Prostate gland (tissue), 2 donors: ENCODE results near the gene COPS7A. TPM values are rescaled to one million over a fixed set of nuclear protein-coding genes. Genes with fewer than 3 reads are reported as not detected.
A peak's percentile ranks its signal among the peaks of the same experiment; 100 is the strongest.

Source experiments
- DNase-seq: peaks from one replicate; pipeline ENCODE4 v3.0.0-alpha.2; 2019; ENCODE audit warnings: low spot score
- H3K27ac ChIP-seq, 2 donors: fragments of 200-600 bp; sonication (generic); 2 replicates each; pipeline ENCODE4 v1.5.1; 2017 to 2019
- H3K27me3 ChIP-seq: fragments of 200-600 bp; sonication (generic); replicated peaks from 2 replicates; pipeline ENCODE4 v1.5.1; 2019; ENCODE audit not compliant: insufficient read depth
- H3K36me3 ChIP-seq, 2 donors: fragments of 200-600 bp; sonication (generic); 1 replicate in 1 of 2; 2 replicates in 1 of 2; pipeline versions ENCODE4 v1.5.1 to v1.8.1; 2017 to 2019
- H3K4me1 ChIP-seq: fragments of 200-600 bp; sonication (generic); replicated peaks from 2 replicates; pipeline ENCODE4 v1.5.1; 2019
- H3K4me3 ChIP-seq, 2 donors: fragments of 200-600 bp; sonication (generic); 2 replicates each; pipeline ENCODE4 v1.5.1; 2017 to 2019
- H3K9me3 ChIP-seq: fragments of 200-600 bp; sonication (generic); 2 replicates; pipeline ENCODE4 v1.5.1; 2017
- CTCF ChIP-seq, 4 experiments: fragments of 200-600 bp in 2 of 4; fragments of 450-650 bp in 2 of 4; sonication (generic) in 2 of 4; IDR thresholded peaks; 1 replicate in 3 of 4; 2 replicates in 1 of 4; pipeline ENCODE4 v1.5.1; 2016 to 2019; ENCODE audit warnings: antibody characterized with exemption in 4 of 4, mild to moderate bottlenecking in 2 of 4, moderate library complexity in 2 of 4
- POLR2A ChIP-seq: fragments of 450-650 bp; IDR thresholded peaks from one replicate; pipeline ENCODE4 v1.6.1; 2016; ENCODE audit warnings: antibody characterized with exemption, mild to moderate bottlenecking
- POLR2AphosphoS5 ChIP-seq: sonication (generic); formaldehyde crosslinking; IDR thresholded peaks from one replicate; pipeline ENCODE4 v1.6.1; 2017; ENCODE audit warnings: antibody characterized with exemption
- WGBS: methylation state at CpG from one replicate; pipeline ENCODE4 v1.1.5; 2018; 5-methylcytosine and 5-hydroxymethylcytosine counted together
- intact Hi-C: fragments of 100-400 bp; cut with DNase I; formaldehyde crosslinking; loops from one replicate; pipeline ENCODE4 v1.14.2; 2022
- total RNA-seq, 2 donors: library from RNA; depleted of rRNA; stranded (reverse); fragments of >200 nt; gene quantifications; one replicate each; pipeline ENCODE4 v1.1.0, GENCODE V29; 2016

COPS7A gene
- total RNA-seq, 2 donors from 2014 or later, result 92.0 to 92.6 TPM

- DNase-seq, result no peak
- Histone ChIP-seq H3K4me1 (peaks cover 2% of the 10 kb centered on the region), H3K36me3 (peaks cover 0 to 7% of the 10 kb centered on the region in 2 donors), H3K9me3 (no peaks in the 10 kb centered on the region), H3K4me3 (no peak overlapping the region), H3K27me3 (no peaks in the 10 kb centered on the region), H3K27ac (peak overlapping the region; percentile 47 to 89)
- TF ChIP-seq POLR2AphosphoS5 (no peak), POLR2A (no peak), CTCF (IDR thresholded peaks at IDR 0.05) (no peak)
- 85% methylated on average over 15 of the region's 15 CpGs for WGBS
- intact Hi-C loops, result loop anchor here (5.0 kb wide), 2 partner anchors 37 to 157 kb away; no protein-coding TSS in a partner anchor
These were observed 50.7 kb downstream of the COPS7A start for GRCh38 chr12:6774499-6775062.

GRCh38 chr12:6775185-6776174 lies 51.6 kb downstream of the COPS7A start:
- no peak for DNase-seq
- TF ChIP-seq CTCF (IDR thresholded peaks at IDR 0.05) (no peak), POLR2AphosphoS5 (peak; percentile 69)
- H3K27me3 ChIP-seq, result no peaks in the 10 kb centered on the region
- 72% methylated on average over 16 of the region's 16 CpGs for WGBS
- H3K4me3 ChIP-seq, result no peak overlapping the region
- intact Hi-C loops, result loop anchor here (5.0 kb wide), 2 partner anchors 38 to 158 kb away; no protein-coding TSS in a partner anchor
- no peaks in the 10 kb centered on the region for H3K9me3 ChIP-seq
- H3K4me1 ChIP-seq, result peaks cover 2% of the 10 kb centered on the region
- peak overlapping the region; percentile 51 to 89 for H3K27ac ChIP-seq
- H3K36me3 ChIP-seq, result peaks cover 0 to 2% of the 10 kb centered on the region in 2 donors

- Histone ChIP-seq H3K36me3 (no peaks in the 10 kb centered on the region), H3K9me3 (no peaks in the 10 kb centered on the region), H3K27me3 (no peaks in the 10 kb centered on the region), H3K27ac (peak overlapping the region; percentile 89 to 92), H3K4me3 (no peak overlapping the region), H3K4me1 (peaks cover 2% of the 10 kb centered on the region)
- DNase-seq, result no peak
- intact Hi-C loops, result loop anchor here (5.0 kb wide), 2 partner anchors 40 to 160 kb away; no protein-coding TSS in a partner anchor
- TF ChIP-seq POLR2A, result no peak
- TF ChIP-seq POLR2AphosphoS5, result no peak
- TF ChIP-seq CTCF (IDR thresholded peaks at IDR 0.05), result no peak
- WGBS, result 88% methylated on average over 5 of the region's 5 CpGs
These were observed 53.5 kb downstream of the COPS7A start for GRCh38 chr12:6777386-6777785.

GRCh38 chr12:6778217-6778573 lies 54.3 kb downstream of the COPS7A start:
- peak overlapping the region; percentile 20 to 34 for H3K4me3 ChIP-seq
- intact Hi-C loops, result loop anchor here (2.0 to 5.0 kb wide), 3 partner anchors 25 to 161 kb away; partner anchors contain the start of gene MLF2
- H3K4me1 ChIP-seq, result peaks cover 2% of the 10 kb centered on the region
- no peaks in the 10 kb centered on the region for H3K36me3 ChIP-seq
- H3K27me3 ChIP-seq, result no peaks in the 10 kb centered on the region
- H3K27ac ChIP-seq, result peak overlapping the region; percentile 89 to 92
- DNase-seq, result no peak
- 22% methylated on average over 14 of the region's 14 CpGs for WGBS
- TF ChIP-seq POLR2A (no peak), POLR2AphosphoS5 (no peak), CTCF (IDR thresholded peaks at IDR 0.05) (no peak)
- H3K9me3 ChIP-seq, result no peaks in the 10 kb centered on the region
